HTR-8/SVneo (cell line): Measurements from ENCODE around the gene LARP1.
"Not testable (repeated sequence)": the region's sequence is repeated elsewhere in the genome, so short reads cannot be mapped to it uniquely, and the experiment has no call there.

Source experiments
- DNase-seq: peaks from one replicate; pipeline ENCODE4 v3.0.0; 2011; ENCODE audit warnings: low spot score, mixed read lengths; ENCODE audit not compliant: insufficient read length
- FAIRE-seq: peaks from 2 replicates; lab custom pipeline; 2011; peaks lifted over from hg19 to GRCh38; lab: Jason Lieb, UNC

The LARP1 gene

DNA sequence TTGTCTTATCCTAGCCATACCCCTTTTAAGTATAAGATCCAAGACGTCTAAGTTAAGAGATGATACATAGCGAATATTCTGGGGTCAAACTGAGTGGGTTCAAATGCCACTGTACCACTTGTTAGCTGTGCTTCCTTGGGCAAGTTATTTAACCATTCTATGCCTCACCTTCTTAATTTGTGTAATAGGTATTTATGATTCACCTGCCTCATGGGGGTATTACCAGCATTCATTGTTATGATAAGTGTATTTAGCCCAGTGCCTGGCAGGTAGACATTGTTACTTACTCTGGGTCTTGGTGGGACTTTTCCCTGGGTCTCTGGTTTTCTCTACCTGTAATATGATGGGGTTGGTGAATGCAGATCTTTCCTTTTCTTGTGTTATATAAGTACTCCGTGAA lies 3.8 kb downstream of the LARP1 start:
- no peak for DNase-seq

DNA sequence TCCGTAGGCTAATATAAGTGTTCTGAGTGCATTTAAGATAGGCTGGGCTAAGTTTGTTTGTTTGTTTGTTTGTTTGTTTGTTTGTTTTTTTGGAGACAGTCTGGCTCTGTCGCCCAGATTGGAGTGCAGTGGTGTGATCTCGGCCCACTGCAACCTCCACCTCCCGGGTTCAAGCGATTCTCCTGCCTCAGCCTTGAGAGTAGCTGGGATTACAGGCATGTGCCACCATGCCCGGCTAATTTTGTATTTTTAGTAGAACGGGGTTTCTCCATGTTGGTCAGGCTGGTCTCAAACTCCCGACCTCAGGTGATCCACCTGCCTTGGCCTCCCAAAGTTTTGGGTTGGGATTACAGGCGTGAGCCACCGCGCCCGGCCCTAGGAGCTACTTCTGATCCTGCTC lies 4.7 kb downstream of the LARP1 start:
- FAIRE-seq = not testable (repeated sequence)

More for the DNA sequence above, 3.8 kb downstream of the LARP1 start:
- no peak for FAIRE-seq

DNA sequence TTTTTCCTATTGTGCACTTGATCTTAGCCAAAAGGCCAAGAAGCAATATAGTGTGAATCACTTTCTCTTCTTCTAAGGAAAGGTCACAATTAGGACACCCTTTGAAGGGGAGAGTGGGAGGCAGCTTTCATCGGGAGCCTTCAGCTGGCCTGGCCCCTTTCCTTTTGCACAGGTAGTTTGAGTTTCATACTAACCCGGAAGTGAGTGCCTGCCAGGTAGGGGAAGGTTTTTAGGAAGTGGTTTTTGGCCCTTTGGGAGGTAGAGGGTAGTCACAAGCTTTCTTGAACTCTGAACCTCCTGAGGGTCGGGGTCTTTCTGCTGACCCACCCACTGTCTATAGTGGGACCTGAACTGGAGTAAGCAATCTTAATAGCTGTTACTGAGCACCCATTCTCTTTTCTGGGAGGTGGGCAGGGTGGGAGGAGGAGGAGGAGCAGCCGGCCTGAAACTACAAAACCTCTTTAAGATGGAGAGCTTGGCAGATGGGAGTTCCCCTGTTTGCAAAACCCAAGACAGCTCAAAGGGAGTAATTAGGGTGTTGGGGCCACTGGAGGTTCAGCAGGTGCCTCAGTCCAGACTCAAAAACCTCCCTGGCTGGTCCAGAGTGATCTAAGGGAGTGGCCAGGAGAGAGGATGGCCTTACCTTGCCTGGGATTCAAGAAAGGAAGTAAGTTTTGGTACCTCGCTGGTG lies 6.0 kb downstream of the LARP1 start:
- FAIRE-seq (no peak), DNase-seq (no peak)

More for the DNA sequence above, 4.7 kb downstream of the LARP1 start:
- DNase-seq = not testable (repeated sequence)

DNA sequence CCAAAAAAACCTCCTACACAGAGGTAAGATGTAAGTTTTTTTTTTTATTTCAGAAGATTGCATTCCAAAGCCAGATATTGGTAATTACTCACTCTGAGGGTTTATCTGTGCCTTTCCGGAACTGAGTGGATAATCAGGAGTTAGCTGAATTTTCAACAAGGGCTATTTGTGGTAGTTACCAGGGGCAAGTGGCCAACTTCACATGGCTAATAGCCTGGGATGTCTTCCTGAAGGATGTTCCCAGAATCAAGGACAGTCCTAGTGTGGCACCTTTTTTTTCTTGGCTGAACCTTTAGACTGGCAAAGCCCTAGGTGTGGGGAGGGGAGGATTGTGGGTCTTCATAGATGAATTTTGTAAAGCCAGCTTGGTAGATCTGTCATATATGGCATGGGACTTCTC lies 7.1 kb downstream of the LARP1 start:
- no peak for DNase-seq
- no peak for FAIRE-seq

DNA sequence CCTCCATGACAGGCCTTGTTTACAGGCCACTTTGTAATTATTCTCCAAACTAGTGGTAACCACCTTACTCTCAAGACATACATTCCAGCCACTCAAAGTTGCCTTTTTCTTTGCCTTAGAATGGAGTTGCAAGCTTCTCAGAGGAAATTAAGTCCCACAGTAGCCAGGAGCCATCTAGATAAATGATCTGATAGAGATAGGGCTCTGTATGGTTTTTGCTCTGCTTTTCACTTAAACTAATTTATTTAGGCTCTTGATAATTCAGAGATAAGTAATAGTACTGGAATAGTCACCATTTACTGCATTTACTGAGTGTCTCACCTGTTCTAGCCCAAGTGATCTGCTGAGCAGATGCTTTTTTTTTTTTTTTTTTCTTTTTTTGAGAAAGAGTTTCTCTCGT lies 7.5 kb downstream of the LARP1 start:
- DNase-seq (no peak), FAIRE-seq (no peak)

DNA sequence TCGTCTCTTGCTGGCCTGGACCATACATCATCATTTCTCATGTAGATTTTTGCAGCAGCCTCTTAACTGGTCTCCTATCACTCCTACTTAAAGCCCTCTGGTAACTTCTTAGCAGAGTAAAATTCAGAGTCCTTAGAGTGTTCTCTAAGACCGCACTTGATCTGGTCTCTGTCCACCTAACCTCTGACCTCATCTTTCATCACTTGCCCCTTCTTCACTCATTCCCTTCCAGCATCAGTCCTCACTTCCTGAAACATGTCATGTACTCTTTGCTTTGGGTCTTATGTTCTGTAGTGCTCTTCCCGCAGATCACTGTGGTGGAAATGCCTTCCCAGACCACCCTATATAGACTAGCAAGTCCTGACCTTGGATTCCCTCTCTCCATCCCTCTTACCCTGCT lies 9.8 kb downstream of the LARP1 start:
- DNase-seq (no peak), FAIRE-seq (no peak)

DNA sequence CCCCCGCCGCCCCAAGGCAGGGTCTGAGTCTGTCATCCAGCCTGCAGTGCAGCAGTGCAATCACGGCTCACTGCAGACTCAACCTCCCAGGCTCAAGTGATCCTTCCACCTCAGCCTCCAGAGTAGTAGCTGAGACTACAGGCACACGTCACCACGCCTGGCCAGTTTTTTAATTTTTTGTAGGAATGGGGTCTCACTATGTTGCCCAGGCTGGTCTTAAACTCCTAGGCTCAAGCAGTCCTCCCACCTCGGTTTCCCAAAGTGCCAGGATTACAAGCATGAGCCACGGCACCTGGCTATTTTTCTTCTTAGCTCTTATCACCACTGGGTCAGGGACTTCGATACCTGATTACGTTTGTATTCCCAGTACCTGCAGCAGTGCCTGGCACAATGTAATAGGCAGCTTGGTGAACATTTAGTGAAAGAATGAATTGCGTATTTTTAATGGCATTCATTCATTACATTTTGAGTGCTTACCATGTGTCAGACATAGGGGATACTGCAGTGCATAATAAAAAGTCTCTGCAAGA lies 10.3 kb downstream of the LARP1 start:
- no peak for DNase-seq
- no peak for FAIRE-seq

DNA sequence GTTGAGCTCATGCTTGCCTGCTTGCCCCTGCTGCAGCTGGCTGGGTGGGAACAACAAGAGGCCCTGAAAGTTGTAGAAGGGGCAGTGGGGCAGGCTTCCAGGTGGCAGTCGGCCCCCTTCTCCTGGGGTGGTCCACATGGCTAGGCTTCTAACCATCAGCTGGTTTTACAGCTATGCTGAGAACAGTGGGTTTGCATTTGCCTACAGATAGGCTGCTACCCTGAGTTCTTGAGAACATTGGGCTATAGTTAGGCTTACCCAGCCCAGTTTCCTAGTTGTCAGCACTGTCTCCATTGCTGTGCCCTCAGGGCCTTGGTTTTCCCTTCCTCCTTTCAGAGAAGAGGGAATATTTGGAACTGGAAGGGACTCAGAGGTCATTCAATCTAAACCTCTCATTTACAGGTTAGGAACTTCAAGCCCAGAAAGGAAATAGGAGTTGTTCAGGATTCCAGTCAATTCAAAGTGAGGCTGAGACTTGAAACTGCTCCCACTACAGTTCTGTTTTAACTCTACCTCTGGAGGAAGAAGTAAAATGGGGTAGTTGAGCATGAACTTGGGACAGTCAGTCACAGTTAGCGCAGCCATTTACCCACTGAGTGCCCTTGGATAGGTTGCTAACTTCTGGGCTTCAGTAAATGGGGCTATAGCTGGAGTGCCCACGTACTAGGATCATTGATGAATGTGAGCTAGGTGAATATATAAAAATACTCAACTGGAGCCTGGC lies 11.5 kb downstream of the LARP1 start:
- FAIRE-seq = no peak
- no peak for DNase-seq

DNA sequence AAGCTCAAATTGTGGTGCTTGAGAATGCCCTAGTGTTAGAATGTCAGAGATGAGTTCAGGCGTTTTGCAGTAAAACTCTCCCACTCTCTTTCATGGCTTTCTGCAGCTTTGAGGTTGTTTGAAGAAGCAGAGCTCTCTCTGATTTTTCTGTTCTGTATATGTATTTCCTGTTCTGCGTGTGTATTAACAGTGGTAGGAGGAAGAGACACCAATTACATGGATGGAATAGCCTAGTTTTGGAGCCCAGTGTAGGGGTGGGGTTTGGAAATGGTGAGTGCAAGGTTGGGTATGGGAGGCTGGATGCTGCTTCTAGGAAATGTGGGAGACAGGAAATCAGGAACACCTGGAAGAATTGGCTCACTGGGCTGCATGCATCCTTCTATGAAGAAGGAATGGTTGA lies 12.4 kb downstream of the LARP1 start:
- no peak for DNase-seq
- FAIRE-seq = no peak

DNA sequence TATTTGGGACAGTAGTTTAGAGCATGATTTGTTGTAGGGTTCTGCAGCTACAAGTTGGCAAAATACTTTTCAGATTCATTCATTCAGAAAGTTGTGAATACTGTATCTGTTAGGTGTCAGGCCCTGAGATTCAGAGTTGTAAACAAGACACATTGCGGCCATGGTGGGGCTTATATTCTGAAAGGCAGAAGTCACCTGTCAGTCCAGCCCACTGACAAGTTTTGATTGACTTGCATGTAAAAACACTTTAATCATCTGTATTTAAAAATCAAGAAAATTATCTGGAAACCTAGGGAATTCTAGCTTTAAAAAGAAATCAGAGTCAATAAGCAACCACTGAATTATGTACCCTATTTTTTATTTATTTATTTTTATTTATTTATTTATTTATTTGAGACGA lies 13.0 kb downstream of the LARP1 start:
- FAIRE-seq = no peak

DNA sequence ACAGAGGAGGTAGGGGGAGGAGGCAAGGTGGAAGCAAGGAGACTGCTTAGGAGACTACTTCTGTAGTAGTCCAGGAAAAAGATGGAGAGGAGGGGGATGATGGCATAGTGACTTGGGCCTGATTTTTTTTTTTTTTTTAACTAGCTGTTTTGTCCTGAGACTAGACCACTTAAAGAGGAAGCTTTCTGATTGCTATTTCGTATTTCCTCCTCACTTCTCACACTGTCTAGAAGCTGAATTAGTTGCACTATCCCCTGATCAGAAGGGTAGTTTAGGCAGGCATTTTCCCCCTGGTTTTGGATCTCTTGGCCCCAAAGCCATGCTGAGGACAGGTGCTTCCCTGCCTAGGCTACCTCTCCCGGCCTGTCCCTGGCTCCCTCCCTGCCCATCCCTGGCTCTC lies 14.9 kb downstream of the LARP1 start:
- FAIRE-seq = no peak
- DNase-seq = no peak

More for the DNA sequence above, 13.0 kb downstream of the LARP1 start:
- DNase-seq = no peak

DNA sequence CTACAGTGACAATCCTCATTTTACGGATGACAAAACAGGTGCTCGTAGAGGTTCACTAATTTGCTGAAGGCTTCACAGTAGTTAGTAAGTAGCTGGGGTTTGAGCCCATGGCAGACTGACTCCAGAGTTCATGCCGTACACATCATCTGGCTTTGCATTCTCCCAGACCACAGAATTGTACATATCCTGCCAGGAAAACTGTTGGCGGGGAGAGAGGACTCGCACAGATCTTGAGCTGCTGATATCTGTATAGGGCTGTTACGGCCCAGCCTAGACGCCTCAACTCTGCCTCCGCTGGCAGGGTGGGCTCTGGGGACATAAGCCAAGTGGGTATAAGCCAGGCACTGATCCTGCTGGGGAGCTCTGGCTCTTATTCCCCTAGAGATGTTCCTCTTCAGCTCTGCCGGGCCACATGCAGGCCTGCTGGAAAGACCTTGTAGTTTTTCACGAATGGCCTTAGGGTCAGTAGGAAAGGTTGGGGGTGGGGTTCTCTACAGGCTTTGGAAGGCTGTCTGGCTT lies 16.3 kb downstream of the LARP1 start:
- DNase-seq (no peak), FAIRE-seq (no peak)

DNA sequence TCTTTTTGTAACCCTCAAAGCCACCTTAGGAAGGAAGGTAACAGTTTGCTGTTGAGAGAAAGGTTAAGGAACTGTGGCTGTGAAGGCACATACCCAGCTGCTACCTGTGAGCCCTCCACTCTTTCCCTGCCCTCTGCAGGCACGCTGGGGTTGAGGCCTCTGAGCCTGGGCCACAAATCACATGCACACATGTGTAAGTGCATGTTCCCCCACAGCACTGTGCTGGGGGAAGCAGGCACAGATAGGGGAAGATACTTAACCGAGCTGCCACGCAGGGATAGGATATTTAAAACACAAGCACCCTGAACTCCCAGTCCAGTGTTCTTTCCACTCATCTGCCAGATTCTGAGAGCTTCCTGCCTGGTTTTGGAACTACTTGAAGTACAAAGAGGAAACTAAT lies 18.1 kb downstream of the LARP1 start:
- no peak for FAIRE-seq
- no peak for DNase-seq

DNA sequence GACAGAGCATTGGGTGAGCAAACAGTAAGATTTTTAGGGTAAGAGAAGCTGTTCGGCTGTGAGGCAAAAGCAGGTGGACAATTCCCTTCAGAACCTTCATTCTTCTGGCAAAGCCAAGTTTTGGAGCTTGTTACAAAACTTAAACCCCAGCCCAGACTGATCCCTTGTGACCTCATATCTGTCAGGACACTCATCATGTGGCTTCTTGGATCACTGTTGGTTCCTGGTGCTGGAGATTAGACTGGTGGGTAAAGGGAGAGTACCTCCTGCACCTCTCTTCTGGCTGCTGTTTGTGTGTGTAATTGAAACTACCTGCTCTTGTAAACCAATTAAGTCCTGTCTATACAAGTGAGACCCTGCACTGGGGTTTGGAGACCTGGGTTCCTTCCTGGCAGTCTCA lies 21.0 kb downstream of the LARP1 start:
- DNase-seq (no peak), FAIRE-seq (no peak)

DNA sequence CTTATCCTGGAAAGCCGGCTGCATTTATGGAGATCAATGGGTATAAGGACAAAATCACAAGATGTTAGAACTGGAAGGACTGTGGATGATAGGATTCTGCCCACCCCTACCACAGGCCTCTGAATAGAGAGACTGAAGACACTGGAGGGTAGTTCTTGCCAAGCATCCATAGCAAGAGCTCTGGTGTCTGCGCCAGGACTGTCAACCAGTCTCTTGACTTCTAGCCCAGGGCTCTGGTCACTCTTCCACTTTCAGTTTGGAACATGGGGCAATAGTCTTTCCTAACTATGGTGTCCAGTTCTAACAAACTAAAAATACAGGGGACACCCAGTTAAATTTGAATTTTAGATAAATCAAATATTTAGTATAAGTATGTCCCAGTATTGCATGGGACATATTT lies 23.4 kb downstream of the LARP1 start:
- DNase-seq = no peak
- FAIRE-seq = no peak

DNA sequence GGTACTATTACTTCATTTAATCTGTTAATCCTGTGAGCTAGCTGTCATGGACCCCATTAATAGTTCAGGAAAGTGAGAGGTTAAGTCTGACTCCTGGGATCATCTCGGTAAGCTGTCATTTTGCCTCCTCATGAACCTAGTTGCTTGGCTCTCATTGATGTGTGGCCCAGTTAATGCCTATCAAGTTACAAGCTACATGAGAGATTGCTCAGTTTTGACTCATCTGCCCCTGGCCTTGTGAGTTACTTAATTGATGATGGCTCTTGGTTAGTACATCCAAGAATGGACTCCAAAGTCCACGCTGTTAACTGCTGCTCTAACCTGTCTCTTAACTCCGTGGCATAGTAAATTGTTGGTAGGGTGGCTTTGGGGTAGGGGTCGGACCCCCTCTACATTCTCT lies 23.9 kb downstream of the LARP1 start:
- peak; percentile 75 for DNase-seq
- FAIRE-seq = peak; percentile 23

DNA sequence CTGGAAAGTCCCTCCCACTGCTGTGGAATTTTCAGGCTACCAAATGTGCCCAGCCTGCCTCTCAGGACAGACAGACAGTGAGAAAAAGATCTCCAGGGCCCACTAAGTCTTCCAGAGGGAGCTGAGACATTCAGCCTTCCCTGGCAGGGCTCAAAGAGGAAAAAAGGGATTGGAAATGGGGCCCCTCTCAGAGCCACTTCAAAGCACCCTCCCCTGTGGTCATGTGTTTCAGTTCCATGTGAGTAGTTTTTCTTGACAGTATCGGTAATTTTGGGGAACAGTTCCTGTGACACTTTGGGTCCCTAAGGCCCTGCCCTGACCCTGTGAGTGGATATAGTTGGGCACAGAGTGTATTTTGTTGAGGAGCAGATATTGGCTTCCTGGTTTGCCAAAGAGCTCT lies 25.0 kb downstream of the LARP1 start:
- DNase-seq (no peak), FAIRE-seq (no peak)

DNA sequence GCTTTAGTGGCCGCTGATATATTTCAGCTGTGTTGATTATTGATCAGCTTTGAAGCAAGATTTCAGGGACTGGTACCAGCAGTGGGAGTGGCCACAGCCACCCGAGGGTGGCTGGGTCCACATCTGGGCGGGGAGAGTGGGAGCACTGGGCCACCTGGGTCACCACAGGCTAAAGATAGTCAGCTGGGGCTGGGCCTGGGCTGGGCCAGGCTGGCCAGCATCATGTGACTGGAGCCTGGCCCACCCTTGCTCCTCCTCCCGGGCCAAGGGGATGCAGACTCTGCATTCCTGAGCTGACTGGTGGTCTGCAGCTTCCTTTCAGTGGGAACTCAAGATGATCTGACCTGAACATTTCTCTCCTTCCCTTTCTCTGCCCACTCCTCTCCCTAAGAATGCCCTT lies 27.1 kb downstream of the LARP1 start:
- FAIRE-seq (no peak), DNase-seq (no peak)

DNA sequence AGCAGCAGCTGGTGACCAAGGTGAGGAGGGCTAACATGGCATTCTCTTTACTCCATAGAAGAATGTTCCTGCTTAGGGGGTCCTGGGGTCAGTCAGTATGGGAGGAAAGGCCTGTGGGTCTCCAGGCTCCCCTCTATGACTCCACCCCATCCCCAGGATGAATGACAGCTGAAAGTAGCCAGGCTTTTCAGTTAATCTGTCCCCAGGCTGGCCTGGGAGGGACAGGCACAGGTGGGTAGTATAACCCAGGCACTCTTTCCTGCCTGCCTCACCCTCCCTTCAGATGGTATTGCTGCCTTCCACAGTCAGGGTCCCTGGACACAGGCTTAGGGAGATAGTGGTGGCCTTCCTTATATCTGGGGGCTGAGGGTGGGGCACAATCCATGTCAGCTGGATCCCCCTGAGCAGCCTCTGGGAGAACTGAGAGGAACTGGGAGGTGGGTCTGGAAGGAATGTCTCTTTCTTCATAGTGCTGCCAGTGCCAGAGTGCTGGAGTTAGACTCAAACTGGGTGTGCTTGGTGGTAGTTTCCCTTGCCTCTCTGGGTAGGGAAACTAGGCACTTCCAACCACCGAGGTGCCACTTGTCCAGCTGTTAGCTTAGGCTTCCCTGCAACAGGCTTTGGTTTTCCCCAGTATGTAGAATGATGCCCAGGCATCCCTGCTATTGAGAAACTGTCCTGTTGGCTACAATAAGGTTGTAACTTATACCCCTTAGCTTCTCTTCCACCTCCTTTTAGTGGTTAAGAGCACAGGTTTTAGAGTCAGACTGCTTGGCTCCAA lies 27.8 kb downstream of the LARP1 start:
- DNase-seq = no peak
- no peak for FAIRE-seq

DNA sequence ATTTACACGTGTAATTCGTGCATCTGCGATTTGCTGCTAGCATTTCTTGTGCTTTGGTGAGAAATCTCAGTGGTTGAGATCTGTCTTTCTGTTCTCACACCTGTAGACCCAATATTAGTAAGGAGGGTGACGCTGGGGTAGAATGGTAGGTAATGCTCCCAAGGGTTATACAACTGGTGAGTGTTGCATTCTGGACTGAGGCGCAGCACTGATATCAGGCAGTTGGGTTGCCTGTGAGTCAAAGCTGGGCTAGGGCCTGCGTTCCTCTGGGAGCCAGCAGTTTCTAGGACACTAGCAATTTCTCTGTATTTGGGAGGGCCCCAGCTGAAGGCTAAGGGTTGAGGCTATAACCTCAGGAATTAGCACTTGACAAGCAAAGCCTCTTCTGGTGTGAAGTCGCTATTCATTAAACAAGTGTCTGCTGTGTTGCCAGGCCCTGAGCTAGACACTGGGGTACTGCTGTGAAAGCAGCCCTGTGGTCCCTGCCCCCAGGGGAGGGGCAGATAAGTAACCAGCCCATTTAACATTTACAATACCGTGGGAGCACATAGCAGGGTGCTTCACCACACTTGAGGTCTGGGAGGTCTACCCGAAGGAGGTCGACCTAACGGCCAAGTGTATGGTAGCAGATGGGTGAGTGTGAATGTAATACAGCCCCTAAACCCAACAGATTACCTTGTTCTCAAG lies 28.7 kb downstream of the LARP1 start:
- DNase-seq = no peak
- no peak for FAIRE-seq
